ENCODE results near the gene INPP5F.

Gene INPP5F

DNA sequence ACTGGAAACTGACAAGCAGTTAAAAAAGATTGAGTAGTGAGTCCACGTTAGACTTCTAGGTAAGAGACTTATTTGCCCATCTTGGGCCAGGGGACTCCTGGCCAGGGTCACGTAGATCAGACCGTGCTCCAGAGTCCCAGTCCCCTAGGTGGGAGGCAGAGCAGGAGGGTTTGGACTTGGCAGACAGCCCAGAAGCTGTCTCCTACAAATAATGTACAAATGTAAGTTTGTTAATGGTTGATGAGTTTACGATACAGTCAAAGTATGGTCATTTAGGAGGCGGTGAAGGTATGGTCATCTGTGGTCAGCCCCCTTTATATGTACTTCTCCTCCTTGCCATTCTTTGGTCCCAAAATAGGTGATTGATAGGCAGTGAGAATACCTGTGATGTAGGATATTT, 28.2 kb downstream of the INPP5F start:
- Histone ChIP-seq H3K4me3 (replicated peaks; ENCODE audit: insufficient read depth, low read length) (no peak overlapping the region), H3K27ac (replicated peaks) (no peak overlapping the region), H3K27me3 (ENCODE audit: insufficient read depth, poor library complexity, severe bottlenecking) (no peaks in the 10 kb centered on the region)
- no peak for DNase-seq (ENCODE audit: low read depth in 1 of 2, low spot score in 1 of 2)
- TF ChIP-seq, protein P1, sequence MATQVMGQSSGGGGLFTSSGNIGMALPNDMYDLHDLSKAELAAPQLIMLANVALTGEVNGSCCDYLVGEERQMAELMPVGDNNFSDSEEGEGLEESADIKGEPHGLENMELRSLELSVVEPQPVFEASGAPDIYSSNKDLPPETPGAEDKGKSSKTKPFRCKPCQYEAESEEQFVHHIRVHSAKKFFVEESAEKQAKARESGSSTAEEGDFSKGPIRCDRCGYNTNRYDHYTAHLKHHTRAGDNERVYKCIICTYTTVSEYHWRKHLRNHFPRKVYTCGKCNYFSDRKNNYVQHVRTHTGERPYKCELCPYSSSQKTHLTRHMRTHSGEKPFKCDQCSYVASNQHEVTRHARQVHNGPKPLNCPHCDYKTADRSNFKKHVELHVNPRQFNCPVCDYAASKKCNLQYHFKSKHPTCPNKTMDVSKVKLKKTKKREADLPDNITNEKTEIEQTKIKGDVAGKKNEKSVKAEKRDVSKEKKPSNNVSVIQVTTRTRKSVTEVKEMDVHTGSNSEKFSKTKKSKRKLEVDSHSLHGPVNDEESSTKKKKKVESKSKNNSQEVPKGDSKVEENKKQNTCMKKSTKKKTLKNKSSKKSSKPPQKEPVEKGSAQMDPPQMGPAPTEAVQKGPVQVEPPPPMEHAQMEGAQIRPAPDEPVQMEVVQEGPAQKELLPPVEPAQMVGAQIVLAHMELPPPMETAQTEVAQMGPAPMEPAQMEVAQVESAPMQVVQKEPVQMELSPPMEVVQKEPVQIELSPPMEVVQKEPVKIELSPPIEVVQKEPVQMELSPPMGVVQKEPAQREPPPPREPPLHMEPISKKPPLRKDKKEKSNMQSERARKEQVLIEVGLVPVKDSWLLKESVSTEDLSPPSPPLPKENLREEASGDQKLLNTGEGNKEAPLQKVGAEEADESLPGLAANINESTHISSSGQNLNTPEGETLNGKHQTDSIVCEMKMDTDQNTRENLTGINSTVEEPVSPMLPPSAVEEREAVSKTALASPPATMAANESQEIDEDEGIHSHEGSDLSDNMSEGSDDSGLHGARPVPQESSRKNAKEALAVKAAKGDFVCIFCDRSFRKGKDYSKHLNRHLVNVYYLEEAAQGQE (IDR thresholded peaks at IDR 0.05; ENCODE audit: insufficient replicate concordance, low read depth), result no peak
- TF ChIP-seq SPI1 (IDR thresholded peaks at IDR 0.05; ENCODE audit: borderline replicate concordance, low read depth) (no peak), GABPA (IDR thresholded peaks at IDR 0.05; ENCODE audit: low read depth) (no peak), POLR2AphosphoS5 (IDR thresholded peaks at IDR 0.05; ENCODE audit: low read depth) (no peak)
- TF ChIP-seq, protein P2, sequence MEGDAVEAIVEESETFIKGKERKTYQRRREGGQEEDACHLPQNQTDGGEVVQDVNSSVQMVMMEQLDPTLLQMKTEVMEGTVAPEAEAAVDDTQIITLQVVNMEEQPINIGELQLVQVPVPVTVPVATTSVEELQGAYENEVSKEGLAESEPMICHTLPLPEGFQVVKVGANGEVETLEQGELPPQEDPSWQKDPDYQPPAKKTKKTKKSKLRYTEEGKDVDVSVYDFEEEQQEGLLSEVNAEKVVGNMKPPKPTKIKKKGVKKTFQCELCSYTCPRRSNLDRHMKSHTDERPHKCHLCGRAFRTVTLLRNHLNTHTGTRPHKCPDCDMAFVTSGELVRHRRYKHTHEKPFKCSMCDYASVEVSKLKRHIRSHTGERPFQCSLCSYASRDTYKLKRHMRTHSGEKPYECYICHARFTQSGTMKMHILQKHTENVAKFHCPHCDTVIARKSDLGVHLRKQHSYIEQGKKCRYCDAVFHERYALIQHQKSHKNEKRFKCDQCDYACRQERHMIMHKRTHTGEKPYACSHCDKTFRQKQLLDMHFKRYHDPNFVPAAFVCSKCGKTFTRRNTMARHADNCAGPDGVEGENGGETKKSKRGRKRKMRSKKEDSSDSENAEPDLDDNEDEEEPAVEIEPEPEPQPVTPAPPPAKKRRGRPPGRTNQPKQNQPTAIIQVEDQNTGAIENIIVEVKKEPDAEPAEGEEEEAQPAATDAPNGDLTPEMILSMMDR (IDR thresholded peaks at IDR 0.05; ENCODE audit: insufficient read depth, low read length), result no peak

DNA sequence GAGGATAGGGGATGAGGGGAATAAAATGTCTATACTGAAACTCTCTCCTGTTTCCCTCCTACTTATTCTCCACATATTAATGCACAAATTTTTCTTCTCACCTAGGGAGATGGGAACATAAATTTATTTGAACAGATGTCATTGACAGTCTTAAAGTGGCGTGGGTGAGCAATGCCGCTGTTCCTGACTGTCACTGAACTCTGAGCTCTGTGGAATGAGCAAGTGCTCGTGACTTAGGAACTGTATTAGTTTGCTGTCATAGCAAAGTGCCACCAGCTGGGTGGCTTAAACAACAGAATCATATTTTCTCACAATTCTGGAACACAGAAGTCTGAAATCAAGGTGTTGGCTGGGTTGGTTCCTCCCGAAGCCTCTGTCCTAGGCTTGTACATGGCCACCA, 29.1 kb downstream of the INPP5F start:
- H3K27ac ChIP-seq (replicated peaks), result no peak overlapping the region
- H3K27me3 ChIP-seq (ENCODE audit: insufficient read depth, poor library complexity, severe bottlenecking), result no peaks in the 10 kb centered on the region
- TF ChIP-seq SPI1 (IDR thresholded peaks at IDR 0.05; ENCODE audit: borderline replicate concordance, low read depth) (no peak), POLR2AphosphoS5 (IDR thresholded peaks at IDR 0.05; ENCODE audit: low read depth) (no peak), GABPA (IDR thresholded peaks at IDR 0.05; ENCODE audit: low read depth) (no peak)
- TF ChIP-seq, protein P2 (IDR thresholded peaks at IDR 0.05; ENCODE audit: insufficient read depth, low read length), result no peak
- TF ChIP-seq, protein P1 (IDR thresholded peaks at IDR 0.05; ENCODE audit: insufficient replicate concordance, low read depth), result no peak
- DNase-seq (ENCODE audit: low read depth in 1 of 2, low spot score in 1 of 2), result no peak
- no peak overlapping the region for H3K4me3 ChIP-seq (replicated peaks; ENCODE audit: insufficient read depth, low read length)

DNA sequence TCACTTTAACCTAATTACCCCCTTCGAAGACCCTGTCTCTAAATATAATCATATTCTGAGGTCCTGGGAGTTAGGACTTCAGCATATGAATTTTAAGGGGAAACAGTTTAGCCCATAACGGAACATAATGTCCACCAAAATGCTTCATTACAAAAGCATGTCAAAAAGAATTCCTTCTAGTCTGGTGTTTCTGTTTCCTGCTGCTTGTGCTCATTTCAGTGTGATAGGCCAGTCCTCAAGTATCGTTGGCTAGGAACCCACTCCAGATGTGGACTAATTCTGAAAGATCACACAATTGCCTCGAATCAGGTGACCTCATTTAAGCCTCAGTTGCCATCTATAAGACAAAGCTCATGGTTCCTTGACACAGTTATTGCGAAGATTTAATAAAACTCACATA, 29.6 kb downstream of the INPP5F start:
- H3K27me3 ChIP-seq (ENCODE audit: insufficient read depth, poor library complexity, severe bottlenecking), result no peaks in the 10 kb centered on the region

More for the DNA sequence above, 29.6 kb downstream of the INPP5F start:
- H3K27ac ChIP-seq (replicated peaks), result no peak overlapping the region
- no peak overlapping the region for H3K4me3 ChIP-seq (replicated peaks; ENCODE audit: insufficient read depth, low read length)
- DNase-seq (ENCODE audit: low read depth in 1 of 2, low spot score in 1 of 2), result no peak
- TF ChIP-seq GABPA (IDR thresholded peaks at IDR 0.05; ENCODE audit: low read depth), result no peak
- TF ChIP-seq, protein P1 (IDR thresholded peaks at IDR 0.05; ENCODE audit: insufficient replicate concordance, low read depth), result no peak
- TF ChIP-seq SPI1 (IDR thresholded peaks at IDR 0.05; ENCODE audit: borderline replicate concordance, low read depth), result no peak
- TF ChIP-seq, protein P2 (IDR thresholded peaks at IDR 0.05; ENCODE audit: insufficient read depth, low read length), result no peak
- TF ChIP-seq POLR2AphosphoS5 (IDR thresholded peaks at IDR 0.05; ENCODE audit: low read depth), result no peak

All from HL-60 (cell line).